Neural progenitor cell (in vitro differentiated cells): ENCODE measurements around the gene KCNC2.

Source experiments
- EZH2 ChIP-seq: fragments of 200-600 bp; sonication (generic); IDR thresholded peaks from 2 replicates; pipeline ENCODE4 v1.6.1; 2017; ENCODE audit warnings: antibody characterized with exemption, mild to moderate bottlenecking, moderate library complexity
- EZH2phosphoT487 ChIP-seq: fragments of 200-600 bp; sonication (generic); IDR thresholded peaks from 2 replicates; pipeline ENCODE4 v1.6.1; 2017; ENCODE audit warnings: antibody characterized with exemption
- TF ChIP-seq, protein P1 (sequence below): fragments of 200-600 bp; sonication (generic); IDR thresholded peaks from 2 replicates; pipeline ENCODE4 v1.5.1; 2017; ENCODE audit warnings: antibody characterized with exemption, mild to moderate bottlenecking

DNA sequence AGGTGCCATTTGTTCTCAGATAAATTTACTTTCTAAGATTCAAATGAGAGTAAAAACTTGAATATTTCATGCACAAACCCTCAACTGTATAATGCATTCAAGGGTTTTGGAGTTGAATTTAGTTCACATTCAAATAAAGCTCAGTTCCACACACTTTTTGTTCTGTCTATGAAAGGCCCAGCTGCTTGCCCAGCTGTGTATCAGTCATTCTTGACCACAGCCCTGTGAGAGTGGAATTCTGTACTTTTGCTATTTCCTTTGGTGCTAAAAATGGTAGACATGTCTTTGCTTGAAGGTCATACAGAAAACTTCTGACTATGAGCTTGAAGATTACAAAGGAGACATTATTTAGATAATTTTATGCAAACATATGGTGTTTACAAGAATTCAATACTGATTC, 110.4 kb downstream of the KCNC2 start:
- TF ChIP-seq, protein P1, sequence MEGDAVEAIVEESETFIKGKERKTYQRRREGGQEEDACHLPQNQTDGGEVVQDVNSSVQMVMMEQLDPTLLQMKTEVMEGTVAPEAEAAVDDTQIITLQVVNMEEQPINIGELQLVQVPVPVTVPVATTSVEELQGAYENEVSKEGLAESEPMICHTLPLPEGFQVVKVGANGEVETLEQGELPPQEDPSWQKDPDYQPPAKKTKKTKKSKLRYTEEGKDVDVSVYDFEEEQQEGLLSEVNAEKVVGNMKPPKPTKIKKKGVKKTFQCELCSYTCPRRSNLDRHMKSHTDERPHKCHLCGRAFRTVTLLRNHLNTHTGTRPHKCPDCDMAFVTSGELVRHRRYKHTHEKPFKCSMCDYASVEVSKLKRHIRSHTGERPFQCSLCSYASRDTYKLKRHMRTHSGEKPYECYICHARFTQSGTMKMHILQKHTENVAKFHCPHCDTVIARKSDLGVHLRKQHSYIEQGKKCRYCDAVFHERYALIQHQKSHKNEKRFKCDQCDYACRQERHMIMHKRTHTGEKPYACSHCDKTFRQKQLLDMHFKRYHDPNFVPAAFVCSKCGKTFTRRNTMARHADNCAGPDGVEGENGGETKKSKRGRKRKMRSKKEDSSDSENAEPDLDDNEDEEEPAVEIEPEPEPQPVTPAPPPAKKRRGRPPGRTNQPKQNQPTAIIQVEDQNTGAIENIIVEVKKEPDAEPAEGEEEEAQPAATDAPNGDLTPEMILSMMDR: no peak
- TF ChIP-seq EZH2: no peak
- TF ChIP-seq EZH2phosphoT487: no peak
